GM21360 (cell line): ENCODE measurements around the gene MAP1LC3B.

Source experiments
- ATAC-seq: cut with Tn5 transposase; IDR thresholded peaks from one replicate; pipeline ENCODE4 v1.9.1; 2021; ENCODE audit warnings: mild to moderate bottlenecking, moderate library complexity; ENCODE audit not compliant: unreplicated experiment

Gene MAP1LC3B

DNA sequence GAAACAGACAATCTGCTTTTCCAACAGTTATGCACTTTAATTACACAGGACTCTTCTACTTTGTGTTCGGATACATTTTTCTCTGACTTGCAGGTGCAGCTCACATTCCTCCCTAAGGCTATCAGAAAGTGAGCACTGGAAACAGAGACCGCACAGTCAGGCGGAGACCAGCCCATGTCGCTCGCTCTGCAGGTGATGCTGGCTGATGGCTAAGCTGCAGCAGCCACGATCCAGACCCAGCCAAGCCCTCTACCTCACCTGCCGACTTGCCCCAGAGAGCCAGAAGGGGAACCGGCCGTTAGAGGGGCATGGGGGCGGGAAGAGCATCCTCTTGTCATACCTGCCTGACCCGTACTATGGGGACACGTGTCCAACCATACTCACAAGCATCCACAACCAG lies 33.8 kb downstream of the MAP1LC3B start:
- ATAC-seq: no peak

GRCh38 chr16:87426423-87427215 lies 34.5 kb downstream of the MAP1LC3B start:
- no peak for ATAC-seq

DNA sequence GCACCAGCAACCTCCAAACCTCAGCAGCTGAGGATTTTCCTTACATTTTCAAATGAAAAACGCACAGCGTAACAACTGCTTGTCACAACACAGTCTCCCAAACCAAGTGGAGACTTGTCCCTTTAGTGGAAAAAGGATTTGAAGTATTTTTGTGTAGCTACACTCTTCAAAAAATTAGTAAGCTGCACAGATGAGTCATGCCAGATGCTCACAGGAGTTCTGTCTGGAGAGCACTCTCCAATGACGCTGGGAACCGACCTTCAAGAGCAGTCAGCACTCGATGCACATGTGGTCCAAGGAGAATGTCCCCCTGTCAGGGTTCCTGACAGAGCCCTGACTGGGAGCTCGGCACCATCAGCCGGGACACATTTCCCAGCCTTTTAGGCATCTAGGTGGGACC lies 39.8 kb downstream of the MAP1LC3B start:
- no peak for ATAC-seq

- no peak for ATAC-seq
Observed at GRCh38 chr16:87432330-87432915, 40.3 kb downstream of the MAP1LC3B start.

DNA sequence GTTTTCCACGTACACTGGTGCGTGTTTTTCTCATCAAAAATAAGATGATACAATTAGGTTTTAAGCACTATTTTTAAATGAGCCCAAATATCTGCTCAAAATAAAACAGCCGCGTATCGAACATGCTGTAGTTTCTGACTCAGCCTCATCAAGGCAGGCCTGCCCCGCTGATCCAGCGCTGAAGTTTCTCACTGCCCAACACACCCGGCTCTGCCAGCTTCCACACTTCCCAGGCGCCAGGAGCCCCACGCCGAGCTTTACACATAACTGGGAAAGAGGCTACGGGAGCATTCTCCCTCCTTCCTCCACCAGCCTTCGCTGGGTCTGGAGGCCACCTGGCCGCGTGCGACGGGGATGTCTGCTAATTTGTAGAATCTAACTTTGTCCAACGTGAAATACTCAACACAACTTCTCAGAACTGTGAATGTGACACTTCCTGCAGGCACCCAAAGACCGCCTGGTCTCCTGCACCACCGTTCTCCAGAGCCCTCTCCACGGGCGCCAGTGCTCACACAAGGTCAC lies 42.1 kb downstream of the MAP1LC3B start:
- no peak for ATAC-seq

- ATAC-seq: no peak
Observed at GRCh38 chr16:87435372-87436224, 43.5 kb downstream of the MAP1LC3B start.

- no peak for ATAC-seq
Observed at GRCh38 chr16:87436225-87437172, 44.4 kb downstream of the MAP1LC3B start.

DNA sequence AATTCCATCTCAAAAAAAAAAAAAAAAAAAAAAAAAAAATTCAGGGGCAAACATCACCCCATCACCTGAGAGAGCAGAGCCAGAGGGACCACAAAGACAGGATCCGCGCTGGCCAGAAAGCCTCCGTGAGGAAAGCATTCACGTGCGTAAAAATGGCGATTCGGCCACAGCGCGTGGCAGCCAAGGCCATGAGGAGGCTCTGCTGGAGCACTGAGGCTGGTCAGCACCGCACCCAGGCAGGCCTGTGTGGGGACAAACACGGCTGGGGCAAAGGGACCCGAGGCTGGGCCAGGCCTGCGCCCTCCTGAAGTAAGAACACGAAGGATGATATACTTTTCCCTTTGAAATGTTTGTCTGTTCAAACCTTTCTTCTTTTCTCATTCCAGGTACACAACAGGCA lies 45.2 kb downstream of the MAP1LC3B start:
- ATAC-seq: no peak

GRCh38 chr16:87437911-87438610 lies 45.9 kb downstream of the MAP1LC3B start:
- ATAC-seq: no peak

DNA sequence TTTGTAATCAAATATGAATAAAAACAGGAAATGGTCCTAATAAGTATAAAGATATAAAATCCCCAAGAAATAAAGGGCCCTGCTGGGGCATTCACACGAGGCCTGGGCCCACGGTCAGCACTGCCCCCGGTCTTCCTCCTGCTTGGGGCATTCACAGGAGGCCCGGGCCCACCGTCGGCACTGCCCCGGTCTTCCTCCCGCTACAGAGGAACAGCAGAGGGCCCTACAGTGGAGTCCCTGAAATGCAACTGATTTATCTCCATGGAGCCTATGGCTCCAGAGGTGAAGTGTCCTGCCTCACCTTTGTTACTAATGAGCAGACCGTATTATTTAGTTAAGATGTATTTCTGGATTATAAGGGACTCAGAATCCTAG lies 46.5 kb downstream of the MAP1LC3B start:
- ATAC-seq: no peak

DNA sequence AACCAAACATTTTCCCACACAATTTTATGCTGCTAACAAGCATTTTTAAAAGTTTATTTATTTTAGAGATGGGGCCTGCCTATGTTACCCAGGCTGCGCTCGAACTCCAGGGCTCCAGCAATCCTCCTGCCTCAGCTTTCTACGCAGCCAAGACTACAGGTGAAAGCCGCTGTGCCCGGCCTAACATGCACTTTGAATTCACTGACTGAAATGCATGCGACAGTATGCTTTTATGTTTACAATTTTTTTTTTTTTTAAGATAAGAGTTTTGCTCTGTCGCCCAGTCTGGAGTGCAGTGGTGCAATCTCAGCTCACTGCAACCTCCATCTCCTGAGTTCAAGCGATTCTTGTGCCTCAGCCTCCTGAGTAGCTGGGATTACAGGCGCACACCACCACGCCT lies 47.8 kb downstream of the MAP1LC3B start:
- ATAC-seq: no peak

GRCh38 chr16:87441886-87442580 lies 49.9 kb downstream of the MAP1LC3B start:
- no peak for ATAC-seq

DNA sequence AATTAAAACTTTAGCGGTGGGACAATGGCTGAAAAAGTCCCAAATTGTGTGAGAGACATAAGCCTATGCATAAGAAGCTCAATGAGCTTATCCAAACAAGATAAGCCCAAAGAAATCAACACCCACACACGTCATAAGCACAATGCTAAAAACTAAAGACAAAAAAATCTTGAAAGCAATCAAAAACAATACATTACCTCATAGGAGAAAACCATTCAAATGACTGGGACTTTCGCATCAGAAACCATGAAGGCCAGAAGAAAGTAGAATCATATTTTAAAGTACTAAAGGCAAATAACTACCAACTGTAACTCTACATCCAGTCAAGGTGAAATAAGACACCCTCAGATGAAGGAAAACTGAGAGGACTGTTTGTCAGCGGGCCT lies 50.4 kb downstream of the MAP1LC3B start:
- no peak for ATAC-seq

- no peak for ATAC-seq
Observed at GRCh38 chr16:87443016-87443415, 50.9 kb downstream of the MAP1LC3B start.

GRCh38 chr16:87443964-87444363 lies 51.8 kb downstream of the MAP1LC3B start:
- no peak for ATAC-seq

DNA sequence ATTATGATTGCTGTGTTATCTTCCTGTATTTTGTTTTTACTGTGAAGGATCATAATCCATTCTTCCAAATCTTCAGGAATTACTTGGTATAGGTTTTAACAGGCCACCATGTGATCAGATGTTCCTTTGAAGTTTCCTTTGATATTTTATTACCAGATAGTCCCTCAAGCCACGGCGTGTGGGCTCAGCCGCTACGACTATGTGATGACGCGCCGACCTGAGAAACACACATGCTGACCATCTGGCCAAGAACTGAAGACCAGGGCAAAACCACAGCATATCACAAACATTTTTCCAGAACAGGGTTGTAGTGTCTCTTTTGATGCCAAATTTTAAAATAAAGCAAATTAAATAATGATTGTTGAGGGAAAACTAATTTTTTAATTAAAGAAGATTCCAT lies 53.4 kb downstream of the MAP1LC3B start:
- no peak for ATAC-seq

DNA sequence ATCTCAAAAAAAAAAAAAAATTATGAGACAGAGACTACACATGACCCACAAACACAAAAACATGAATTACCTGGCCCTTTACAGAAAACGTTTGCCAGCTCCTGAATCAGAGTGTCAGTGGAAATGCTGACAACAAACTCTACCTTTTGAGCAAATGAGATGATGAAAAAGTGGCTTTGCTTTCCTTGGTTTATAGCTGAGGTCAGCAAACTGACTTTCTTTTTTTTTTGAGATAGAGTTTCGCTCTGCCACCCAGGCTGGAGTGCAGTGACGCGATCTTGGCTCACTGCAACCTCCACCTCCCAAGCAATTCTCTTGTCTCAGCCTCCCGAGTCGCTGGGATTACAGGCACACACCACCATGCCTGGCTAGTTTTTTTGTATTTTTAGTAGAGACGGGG lies 54.3 kb downstream of the MAP1LC3B start:
- no peak for ATAC-seq

- ATAC-seq: no peak
Observed at GRCh38 chr16:87447323-87447722, 55.2 kb downstream of the MAP1LC3B start.

DNA sequence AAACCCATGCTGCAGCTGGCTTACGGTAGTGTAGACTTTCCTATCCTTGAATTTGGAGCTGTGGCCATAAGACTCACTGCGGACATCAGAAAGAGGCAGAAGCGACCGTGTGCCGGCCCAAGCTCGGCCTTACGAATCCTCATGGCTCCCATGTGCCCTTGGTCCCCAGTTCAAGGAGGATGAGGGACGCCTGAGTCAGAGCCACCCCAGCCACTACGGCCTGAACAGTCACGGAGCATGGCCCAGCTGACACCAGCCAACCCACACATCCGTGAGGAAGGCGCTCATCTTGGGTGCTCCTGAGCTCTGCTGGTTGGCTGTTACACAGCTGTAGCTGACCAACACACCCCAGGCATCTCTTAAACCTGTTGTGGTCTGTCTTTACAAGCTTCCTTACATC lies 56.7 kb downstream of the MAP1LC3B start:
- ATAC-seq: no peak
